HG03097 (cell line): ENCODE data around the gene CHRNA4.

Source experiments
- ATAC-seq: cut with Tn5 transposase; IDR thresholded peaks from one replicate; pipeline ENCODE4 v1.9.1; 2021; ENCODE audit not compliant: unreplicated experiment, low FRiP score

The CHRNA4 gene

GRCh38 chr20:63360850-63361518, at the start of gene CHRNA4:
CHRNA4 (minus strand) TSS chr20:63361349; CDS start chr20:63361165, 184 bp downstream.
- ATAC-seq: no peak

GRCh38 chr20:63409834-63410435, 48.8 kb upstream of the CHRNA4 start:
- ATAC-seq: no peak

GRCh38 chr20:63409066-63409833, 48.1 kb upstream of the CHRNA4 start:
- no peak for ATAC-seq

GRCh38 chr20:63408684-63409046, 47.5 kb upstream of the CHRNA4 start:
- no peak for ATAC-seq

- ATAC-seq: no peak
Measured at GRCh38 chr20:63407928-63408683, 47.0 kb upstream of the CHRNA4 start.

- no peak for ATAC-seq
Measured at GRCh38 chr20:63406617-63407245, 45.6 kb upstream of the CHRNA4 start.

GRCh38 chr20:63406011-63406410, 44.9 kb upstream of the CHRNA4 start:
- no peak for ATAC-seq

GRCh38 chr20:63405102-63405730, 44.1 kb upstream of the CHRNA4 start:
- ATAC-seq: no peak

GRCh38 chr20:63404129-63405085, 43.3 kb upstream of the CHRNA4 start:
- no peak for ATAC-seq

GRCh38 chr20:63403403-63404105, 42.4 kb upstream of the CHRNA4 start:
- ATAC-seq: no peak

- ATAC-seq: no peak
Measured at GRCh38 chr20:63402860-63403220, 41.7 kb upstream of the CHRNA4 start.

GRCh38 chr20:63402181-63402859, 41.2 kb upstream of the CHRNA4 start:
- no peak for ATAC-seq

GRCh38 chr20:63401384-63402110, 40.4 kb upstream of the CHRNA4 start:
- no peak for ATAC-seq

- no peak for ATAC-seq
Measured at GRCh38 chr20:63400486-63401210, 39.5 kb upstream of the CHRNA4 start.

GRCh38 chr20:63399596-63400375, 38.6 kb upstream of the CHRNA4 start:
- no peak for ATAC-seq
